PFSK-1 (cell line): ENCODE data around the gene MOV10L1.

Source experiments
- FOXP2 ChIP-seq: optimal IDR thresholded peaks from 2 replicates; pipeline ENCODE3; 2011; ENCODE audit warnings: borderline replicate concordance, control low read depth, inconsistent platforms; ENCODE audit not compliant: insufficient read depth; ENCODE audit errors: extremely low read length, extremely low read depth
- POLR2AphosphoS5 ChIP-seq: IDR thresholded peaks from 2 replicates; pipeline ENCODE4 v1.6.1; 2012; ENCODE audit warnings: low read depth, mild to moderate bottlenecking, control low read depth, low read length, moderate library complexity
- SIN3A ChIP-seq: IDR thresholded peaks from 2 replicates; pipeline ENCODE4 v1.6.1; 2012; ENCODE audit warnings: mild to moderate bottlenecking, low read length, moderate library complexity, borderline replicate concordance; ENCODE audit not compliant: insufficient read depth
- TAF1 ChIP-seq: IDR thresholded peaks from 2 replicates; pipeline ENCODE4 v1.6.1; 2012; ENCODE audit warnings: low read length, control low read depth, borderline replicate concordance; ENCODE audit not compliant: insufficient read depth
- TF ChIP-seq, protein P1 (sequence below), 2 experiments: IDR thresholded peaks; 2 replicates each; pipeline versions ENCODE4 v1.6.1 to v1.8.0; 2011 to 2012; ENCODE audit warnings: low read depth in 2 of 2, low read length in 2 of 2, control low read depth in 1 of 2, inconsistent platforms in 1 of 2, mild to moderate bottlenecking in 1 of 2, moderate library complexity in 1 of 2; ENCODE audit not compliant: insufficient read depth in 1 of 2

The MOV10L1 gene

GRCh38 chr22:50198624-50199017, 108.8 kb downstream of the MOV10L1 start:
- TF ChIP-seq TAF1: no peak
- TF ChIP-seq SIN3A: no peak
- TF ChIP-seq, protein P1, sequence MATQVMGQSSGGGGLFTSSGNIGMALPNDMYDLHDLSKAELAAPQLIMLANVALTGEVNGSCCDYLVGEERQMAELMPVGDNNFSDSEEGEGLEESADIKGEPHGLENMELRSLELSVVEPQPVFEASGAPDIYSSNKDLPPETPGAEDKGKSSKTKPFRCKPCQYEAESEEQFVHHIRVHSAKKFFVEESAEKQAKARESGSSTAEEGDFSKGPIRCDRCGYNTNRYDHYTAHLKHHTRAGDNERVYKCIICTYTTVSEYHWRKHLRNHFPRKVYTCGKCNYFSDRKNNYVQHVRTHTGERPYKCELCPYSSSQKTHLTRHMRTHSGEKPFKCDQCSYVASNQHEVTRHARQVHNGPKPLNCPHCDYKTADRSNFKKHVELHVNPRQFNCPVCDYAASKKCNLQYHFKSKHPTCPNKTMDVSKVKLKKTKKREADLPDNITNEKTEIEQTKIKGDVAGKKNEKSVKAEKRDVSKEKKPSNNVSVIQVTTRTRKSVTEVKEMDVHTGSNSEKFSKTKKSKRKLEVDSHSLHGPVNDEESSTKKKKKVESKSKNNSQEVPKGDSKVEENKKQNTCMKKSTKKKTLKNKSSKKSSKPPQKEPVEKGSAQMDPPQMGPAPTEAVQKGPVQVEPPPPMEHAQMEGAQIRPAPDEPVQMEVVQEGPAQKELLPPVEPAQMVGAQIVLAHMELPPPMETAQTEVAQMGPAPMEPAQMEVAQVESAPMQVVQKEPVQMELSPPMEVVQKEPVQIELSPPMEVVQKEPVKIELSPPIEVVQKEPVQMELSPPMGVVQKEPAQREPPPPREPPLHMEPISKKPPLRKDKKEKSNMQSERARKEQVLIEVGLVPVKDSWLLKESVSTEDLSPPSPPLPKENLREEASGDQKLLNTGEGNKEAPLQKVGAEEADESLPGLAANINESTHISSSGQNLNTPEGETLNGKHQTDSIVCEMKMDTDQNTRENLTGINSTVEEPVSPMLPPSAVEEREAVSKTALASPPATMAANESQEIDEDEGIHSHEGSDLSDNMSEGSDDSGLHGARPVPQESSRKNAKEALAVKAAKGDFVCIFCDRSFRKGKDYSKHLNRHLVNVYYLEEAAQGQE (IDR thresholded peaks at IDR 0.05; ENCODE audit: insufficient read depth in 1 of 2, low read depth in 2 of 2, low read length in 2 of 2): no peak
- no peak for TF ChIP-seq FOXP2
- no peak for TF ChIP-seq POLR2AphosphoS5

DNA sequence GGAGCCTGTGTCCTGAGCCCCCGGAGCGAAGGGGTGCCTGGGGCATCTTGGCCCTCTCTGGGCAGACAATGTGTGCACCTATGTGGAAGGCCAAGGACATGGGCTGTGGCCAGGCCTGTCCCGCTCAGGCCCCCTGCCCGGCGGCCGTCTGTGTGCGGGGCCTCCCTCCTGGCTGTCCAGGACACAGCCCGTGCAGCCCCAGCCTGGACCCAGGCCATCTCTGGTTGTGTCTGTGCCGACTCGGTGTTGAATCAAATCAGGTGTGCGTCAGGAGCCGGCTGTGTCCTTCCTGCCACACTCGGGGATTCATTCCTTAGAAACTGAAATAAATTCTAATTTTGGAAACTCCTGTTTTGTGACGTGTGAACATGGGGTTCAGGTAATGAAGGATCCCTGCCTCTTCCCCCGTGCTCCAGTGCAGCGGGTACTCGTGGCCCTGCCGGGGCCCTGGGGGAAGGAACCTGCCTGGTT, 109.5 kb downstream of the MOV10L1 start:
- TF ChIP-seq POLR2AphosphoS5 (no peak), FOXP2 (no peak), TAF1 (no peak), SIN3A (no peak)
- TF ChIP-seq, protein P1 (IDR thresholded peaks at IDR 0.05; ENCODE audit: insufficient read depth in 1 of 2, low read depth in 2 of 2, low read length in 2 of 2): no peak

GRCh38 chr22:50199829-50200460, 110.1 kb downstream of the MOV10L1 start:
- TF ChIP-seq POLR2AphosphoS5 (peak; percentile 24; the same call in 1 of the 2 replicates), SIN3A (no peak)

- TF ChIP-seq POLR2AphosphoS5: peak; percentile 49; the same call in 1 of the 2 replicates
- TF ChIP-seq FOXP2: peak; percentile 38
- TF ChIP-seq, protein P1 (IDR thresholded peaks at IDR 0.05; ENCODE audit: insufficient read depth in 1 of 2, low read depth in 2 of 2, low read length in 2 of 2): no peak
- TF ChIP-seq SIN3A: no peak; the same call in 1 of the 2 replicates
- TF ChIP-seq TAF1: peak; percentile 51; the same call in 1 of the 2 replicates
These were observed 110.8 kb downstream of the MOV10L1 start, which contains the start of gene SELENOO for GRCh38 chr22:50200461-50201190. TSS of gene SELENOO (plus strand) at chr22:50201011. CDS start at chr22:50201037, 26 bp downstream.

GRCh38 chr22:50201191-50202129, 111.7 kb downstream of the MOV10L1 start:
- TF ChIP-seq TAF1 (no peak), SIN3A (no peak), POLR2AphosphoS5 (no peak), FOXP2 (no peak)
- TF ChIP-seq, protein P1 (IDR thresholded peaks at IDR 0.05; ENCODE audit: insufficient read depth in 1 of 2, low read depth in 2 of 2, low read length in 2 of 2): no peak
